ENCODE data around the gene KIFC1. TPM values are rescaled to one million over a fixed set of nuclear protein-coding genes. Genes with fewer than 3 reads are reported as not detected.

The KIFC1 gene
- polyA plus RNA-seq, 1 of the 3 experiments (the other 2 are of a cell fraction) = 35.9 TPM

GRCh38 chr6:33411632-33412005 is 20.0 kb downstream of the KIFC1 start (continued):
- TF ChIP-seq FOXM1 (IDR thresholded peaks at IDR 0.05; ENCODE audit: low read depth) (no peak), TCF12 (IDR thresholded peaks at IDR 0.05) (no peak), FOSL2 (IDR thresholded peaks at IDR 0.05; ENCODE audit: borderline replicate concordance, low read depth) (no peak), PBX3 (IDR thresholded peaks at IDR 0.05) (no peak), FOXJ3 (CRISPR knock-in tag; IDR thresholded peaks at IDR 0.05) (no peak), YY1 (IDR thresholded peaks at IDR 0.05; ENCODE audit: low read depth) (no peak), RFX5 (IDR thresholded peaks at IDR 0.05; ENCODE audit: low read length) (no peak), GABPA (IDR thresholded peaks at IDR 0.05; ENCODE audit: low read depth) (no peak), USF2 (IDR thresholded peaks at IDR 0.05; ENCODE audit: borderline replicate concordance, low read depth, low read length) (no peak), NRF1 (IDR thresholded peaks at IDR 0.05; ENCODE audit: low read depth, low read length) (no peak), USF1 (IDR thresholded peaks at IDR 0.05; ENCODE audit: borderline replicate concordance, low read depth) (no peak)

- Histone ChIP-seq H3F3A (replicated peaks; ENCODE audit: insufficient read depth) (peaks cover 44% of the 10 kb centered on the region), H3K79me2 (ENCODE audit: insufficient read depth) (peaks cover 61% of the 10 kb centered on the region), H3K4me3 (ENCODE audit: low read depth in 2 of 2, low read length in 1 of 2) (peak overlapping the region in 1 of 2 experiments; percentile 76; a peak in 2 of 4 replicates), H3K4me1 (ENCODE audit: control insufficient read depth in 1 of 2, insufficient read depth in 2 of 2, low read depth in 1 of 2, low read length in 1 of 2) (peaks cover 8 to 37% of the 10 kb centered on the region in 2 experiments), H3K9ac (no peak overlapping the region), H3K4me2 (peak overlapping the region; percentile 84), H3K27ac (ENCODE audit: low read depth in 2 of 2, low read length in 1 of 2) (0 out of 4 replicates have a peak overlapping the region, but pooled peaks of 1 of the 2 experiments have one; percentile 1), H2AFZ (ENCODE audit: low read depth) (no peak overlapping the region), H3K9me2 (no peaks in the 10 kb centered on the region), H3K9me3 (no peaks in the 10 kb centered on the region), H3K36me3 (replicated peaks in 1 of 2; ENCODE audit: control insufficient read depth in 1 of 2, insufficient read depth in 2 of 2, low read length in 1 of 2) (peaks cover 18 to 48% of the 10 kb centered on the region in 2 experiments), H4K20me1 (ENCODE audit: insufficient read depth) (0 out of 2 replicates have a peak, but pooled peaks cover 5% of the 10 kb centered on the region), H3K27me3 (ENCODE audit: insufficient read depth) (no peaks in the 10 kb centered on the region)
- POLR2A ChIA-PET = interaction anchor here (1.5 kb wide), 1 partner anchor 10 kb away, joined by 3 read pairs; no protein-coding TSS in a partner anchor
- no peak for DNase-seq
- WGBS (ENCODE audit: low lambda C conversion rate) = 99% methylated on average over 10 of the region's 10 CpGs
- CTCF ChIA-PET = interaction anchor here (1.0 to 3.1 kb wide), 5 partner anchors 13 to 22 kb away, joined by 3 to 10 read pairs (median 4); no protein-coding TSS in a partner anchor
- TF ChIP-seq ZBTB33 (IDR thresholded peaks at IDR 0.05; ENCODE audit: borderline replicate concordance, low read depth) (no peak), ELF1 (IDR thresholded peaks at IDR 0.05) (no peak), JUND (IDR thresholded peaks at IDR 0.05) (no peak), RXRA (IDR thresholded peaks at IDR 0.05; ENCODE audit: borderline replicate concordance, low read depth) (no peak), GATA2 (CRISPR knock-in tag; IDR thresholded peaks at IDR 0.05) (no peak), PBX3 (IDR thresholded peaks at IDR 0.05) (no peak), USF2 (IDR thresholded peaks at IDR 0.05; ENCODE audit: borderline replicate concordance, low read depth, low read length) (no peak), CHD2 (IDR thresholded peaks at IDR 0.05; ENCODE audit: low read length, partially characterized antibody) (no peak), REST (IDR thresholded peaks at IDR 0.05; ENCODE audit: low read depth, low read length) (no peak), TEAD4 (IDR thresholded peaks at IDR 0.05; ENCODE audit: borderline replicate concordance, insufficient read depth) (no peak)
Observed at GRCh38 chr6:33412140-33413009, 20.8 kb downstream of the KIFC1 start.

Data from SK-N-SH (cell line).